ENCODE results near the gene UTP11. TPM values are rescaled to one million over a fixed set of nuclear protein-coding genes. Genes with fewer than 3 reads are reported as not detected.

UTP11 gene
- total and polyA plus RNA-seq, 2 donors from 2014 or later = 24.2 to 26.2 TPM

DNA sequence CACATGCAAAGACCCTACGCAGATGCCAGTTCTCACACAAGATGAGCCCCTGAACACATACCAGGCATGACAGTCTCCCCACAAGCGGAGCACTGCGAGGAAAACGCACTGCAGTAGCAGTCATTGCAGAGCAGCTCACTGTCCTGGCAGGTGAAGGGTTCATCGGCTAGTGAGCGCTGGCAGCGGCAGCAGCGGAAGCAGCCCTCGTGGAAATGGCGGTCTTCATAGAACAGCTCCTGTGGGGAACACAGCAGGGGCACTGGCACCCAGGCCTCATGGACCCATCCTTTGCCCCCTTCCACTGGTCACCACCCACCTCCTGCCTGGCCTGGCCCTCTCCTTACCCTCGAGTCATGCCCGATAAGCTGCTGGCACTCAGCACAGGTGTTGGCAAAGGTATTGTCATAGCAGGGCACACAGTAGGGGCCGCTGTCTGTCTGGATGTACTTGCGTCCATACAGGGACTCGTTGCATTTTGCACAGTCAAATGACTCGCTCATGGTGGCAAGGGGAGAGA lies 13.6 kb upstream of the UTP11 start:
- H3K4me3 ChIP-seq (ENCODE audit: low read length in 3 of 3) = no peak overlapping the region
- peak overlapping the region; percentile 58 to 71 for H3K27ac ChIP-seq (ENCODE audit: low read depth in 2 of 2, low read length in 2 of 2)
- FAIRE-seq (no peak), DNase-seq (peak in 2 of 5 donors; percentile 54 to 73)
- peaks cover 3 to 42% (median 13%) of the 10 kb centered on the region in 3 donors for H3K4me1 ChIP-seq (ENCODE audit: control insufficient read depth in 2 of 3, insufficient read depth in 2 of 3, low read depth in 1 of 3, low read length in 3 of 3)
- H3K27me3 ChIP-seq (ENCODE audit: control insufficient read depth, insufficient read depth, low read length) = no peaks in the 10 kb centered on the region
- no peaks in the 10 kb centered on the region for H3K9me3 ChIP-seq (ENCODE audit: control insufficient read depth in 2 of 3, insufficient read depth in 1 of 3, low read length in 3 of 3)
- intact Hi-C loops (cut with DNase I) = no loop called here
- peak overlapping the region in 2 of 3 donors; percentile 7 to 28 for H3K9ac ChIP-seq (ENCODE audit: low read length in 3 of 3)
- TF ChIP-seq, protein P1, sequence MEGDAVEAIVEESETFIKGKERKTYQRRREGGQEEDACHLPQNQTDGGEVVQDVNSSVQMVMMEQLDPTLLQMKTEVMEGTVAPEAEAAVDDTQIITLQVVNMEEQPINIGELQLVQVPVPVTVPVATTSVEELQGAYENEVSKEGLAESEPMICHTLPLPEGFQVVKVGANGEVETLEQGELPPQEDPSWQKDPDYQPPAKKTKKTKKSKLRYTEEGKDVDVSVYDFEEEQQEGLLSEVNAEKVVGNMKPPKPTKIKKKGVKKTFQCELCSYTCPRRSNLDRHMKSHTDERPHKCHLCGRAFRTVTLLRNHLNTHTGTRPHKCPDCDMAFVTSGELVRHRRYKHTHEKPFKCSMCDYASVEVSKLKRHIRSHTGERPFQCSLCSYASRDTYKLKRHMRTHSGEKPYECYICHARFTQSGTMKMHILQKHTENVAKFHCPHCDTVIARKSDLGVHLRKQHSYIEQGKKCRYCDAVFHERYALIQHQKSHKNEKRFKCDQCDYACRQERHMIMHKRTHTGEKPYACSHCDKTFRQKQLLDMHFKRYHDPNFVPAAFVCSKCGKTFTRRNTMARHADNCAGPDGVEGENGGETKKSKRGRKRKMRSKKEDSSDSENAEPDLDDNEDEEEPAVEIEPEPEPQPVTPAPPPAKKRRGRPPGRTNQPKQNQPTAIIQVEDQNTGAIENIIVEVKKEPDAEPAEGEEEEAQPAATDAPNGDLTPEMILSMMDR (IDR thresholded peaks at IDR 0.05; ENCODE audit: borderline replicate concordance, extremely low read depth, insufficient read depth) = no peak
- peaks cover 0 to 3% (median 3%) of the 10 kb centered on the region in 3 donors for H3K36me3 ChIP-seq (ENCODE audit: control insufficient read depth in 2 of 3, insufficient read depth in 3 of 3, low read length in 3 of 3)

DNA sequence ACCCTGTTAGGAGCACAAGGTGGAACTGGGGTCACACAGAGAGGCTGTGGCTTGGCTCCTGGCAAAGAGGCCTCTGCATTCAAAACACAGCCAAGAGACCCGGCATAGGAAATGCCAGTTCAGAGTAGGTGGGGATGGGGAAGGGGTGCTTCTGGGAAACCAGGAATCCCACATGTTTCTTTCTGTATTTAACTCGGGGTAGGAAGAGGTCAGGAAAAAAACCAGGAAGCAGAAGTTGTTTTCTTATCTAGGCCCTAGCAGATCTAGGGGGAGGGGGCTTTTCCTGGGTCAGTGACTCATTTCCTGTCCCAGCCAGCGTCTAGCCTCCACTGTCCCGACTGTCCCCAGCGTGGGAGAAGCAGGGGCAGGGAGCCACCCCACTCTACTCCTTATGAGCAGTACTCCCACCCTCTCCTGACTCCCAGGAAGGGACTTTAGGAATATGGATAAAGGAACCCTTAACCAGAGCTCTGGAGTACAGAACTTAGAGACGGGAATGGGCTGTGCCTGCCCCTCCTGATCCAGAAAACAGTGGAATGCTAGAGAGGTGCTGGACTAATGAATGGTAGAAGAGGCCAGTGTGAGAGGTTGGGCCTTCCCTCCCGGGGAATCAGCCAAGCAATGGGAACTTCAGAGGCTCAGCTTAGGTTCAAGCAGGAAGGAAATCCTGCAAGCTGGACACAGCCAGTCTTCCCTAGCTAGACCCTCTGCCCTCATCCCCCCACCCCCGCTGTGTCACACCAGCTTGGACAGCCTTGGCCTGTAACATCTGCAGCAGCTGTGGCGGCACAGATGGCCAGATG lies 12.9 kb upstream of the UTP11 start:
- TF ChIP-seq, protein P1 (IDR thresholded peaks at IDR 0.05; ENCODE audit: borderline replicate concordance, extremely low read depth, insufficient read depth) = no peak

DNA sequence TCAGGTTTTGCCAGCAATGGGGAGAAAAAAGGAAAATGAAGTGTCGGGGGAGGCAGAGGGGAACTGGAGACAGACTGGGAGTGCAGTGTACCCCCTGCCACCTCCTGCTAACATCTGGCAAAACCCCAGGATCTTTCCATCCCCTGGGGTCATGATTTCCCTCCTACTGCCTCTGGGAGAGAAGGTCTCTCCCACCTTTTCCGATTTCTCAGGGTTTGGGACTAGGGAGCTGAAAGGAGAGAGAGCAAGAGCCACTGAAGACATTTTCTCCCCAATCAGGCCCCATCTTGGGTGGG lies 12.4 kb upstream of the UTP11 start:
- Histone ChIP-seq H3K9me3 (ENCODE audit: control insufficient read depth in 2 of 3, insufficient read depth in 1 of 3, low read length in 3 of 3) (no peaks in the 10 kb centered on the region), H3K9ac (ENCODE audit: low read length in 3 of 3) (peak overlapping the region in 1 of 3 donors; percentile 61), H3K4me3 (ENCODE audit: low read length in 3 of 3) (no peak overlapping the region), H3K27me3 (ENCODE audit: control insufficient read depth, insufficient read depth, low read length) (no peaks in the 10 kb centered on the region), H3K4me1 (ENCODE audit: control insufficient read depth in 2 of 3, insufficient read depth in 2 of 3, low read depth in 1 of 3, low read length in 3 of 3) (peaks cover 3 to 42% (median 13%) of the 10 kb centered on the region in 3 donors), H3K27ac (ENCODE audit: low read depth in 2 of 2, low read length in 2 of 2) (peak overlapping the region; percentile 71 to 82), H3K36me3 (ENCODE audit: control insufficient read depth in 2 of 3, insufficient read depth in 3 of 3, low read length in 3 of 3) (peaks cover 0 to 3% (median 3%) of the 10 kb centered on the region in 3 donors)
- TF ChIP-seq, protein P1 (IDR thresholded peaks at IDR 0.05; ENCODE audit: borderline replicate concordance, extremely low read depth, insufficient read depth) = no peak
- intact Hi-C loops (cut with DNase I) = no loop called here
- DNase-seq = no peak
- FAIRE-seq = no peak

More for the DNA sequence above, 12.9 kb upstream of the UTP11 start:
- no peak for FAIRE-seq
- H3K9me3 ChIP-seq (ENCODE audit: control insufficient read depth in 2 of 3, insufficient read depth in 1 of 3, low read length in 3 of 3) = no peaks in the 10 kb centered on the region
- no peaks in the 10 kb centered on the region for H3K27me3 ChIP-seq (ENCODE audit: control insufficient read depth, insufficient read depth, low read length)
- H3K9ac ChIP-seq (ENCODE audit: low read length in 3 of 3) = peak overlapping the region in 2 of 3 donors; percentile 28 to 61
- peaks cover 3 to 47% (median 13%) of the 10 kb centered on the region in 3 donors for H3K4me1 ChIP-seq (ENCODE audit: control insufficient read depth in 2 of 3, insufficient read depth in 2 of 3, low read depth in 1 of 3, low read length in 3 of 3)
- H3K27ac ChIP-seq (ENCODE audit: low read depth in 2 of 2, low read length in 2 of 2) = peak overlapping the region; percentile 71 to 82
- peaks cover 0 to 3% (median 3%) of the 10 kb centered on the region in 3 donors for H3K36me3 ChIP-seq (ENCODE audit: control insufficient read depth in 2 of 3, insufficient read depth in 3 of 3, low read length in 3 of 3)
- peak; percentile 73 to 93 (median 76) for DNase-seq
- no peak overlapping the region for H3K4me3 ChIP-seq (ENCODE audit: low read length in 3 of 3)
- intact Hi-C loops (cut with DNase I) = no loop called here

Measured in kidney (tissue), 14 donors.